ENCODE data around the gene UMAD1.

UMAD1 gene

GRCh38 chr7:7654964-7655715 is 14.6 kb downstream of the UMAD1 start:
- TF ChIP-seq TAF1 (IDR thresholded peaks at IDR 0.05; ENCODE audit: borderline replicate concordance, insufficient read depth, low read length): no peak

DNA sequence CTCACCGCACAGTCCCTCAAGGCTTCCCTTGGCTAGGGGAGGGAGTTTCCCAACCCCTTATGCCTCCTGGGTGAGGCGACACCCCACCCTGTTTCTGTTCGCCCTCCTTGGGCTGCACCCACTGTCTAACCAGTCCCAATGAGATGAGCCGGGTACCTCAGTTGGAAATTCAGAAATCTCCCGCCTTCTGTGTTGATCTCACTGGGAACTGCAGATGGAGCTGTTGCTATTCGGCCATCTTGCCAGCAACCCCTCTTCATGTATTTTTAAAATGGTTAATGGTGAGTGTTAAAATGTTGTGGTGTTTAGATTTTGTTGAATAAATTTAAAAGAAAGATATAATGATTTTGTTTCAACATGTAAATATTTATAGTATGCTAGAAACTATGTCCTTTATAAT is 22.0 kb downstream of the UMAD1 start:
- TF ChIP-seq TAF1 (IDR thresholded peaks at IDR 0.05; ENCODE audit: borderline replicate concordance, insufficient read depth, low read length): no peak
- no peak for TF ChIP-seq FOXP2 (optimal IDR thresholded peaks at IDR 0.05; ENCODE audit: borderline replicate concordance, extremely low read depth, extremely low read length, insufficient read depth)
- TF ChIP-seq REST (IDR thresholded peaks at IDR 0.05; ENCODE audit: insufficient read depth in 1 of 2, low read depth in 2 of 2, low read length in 2 of 2): no peak
- no peak for TF ChIP-seq POLR2AphosphoS5 (IDR thresholded peaks at IDR 0.05; ENCODE audit: low read depth, low read length)
- no peak for TF ChIP-seq SIN3A (IDR thresholded peaks at IDR 0.05; ENCODE audit: borderline replicate concordance, insufficient read depth, low read length)

DNA sequence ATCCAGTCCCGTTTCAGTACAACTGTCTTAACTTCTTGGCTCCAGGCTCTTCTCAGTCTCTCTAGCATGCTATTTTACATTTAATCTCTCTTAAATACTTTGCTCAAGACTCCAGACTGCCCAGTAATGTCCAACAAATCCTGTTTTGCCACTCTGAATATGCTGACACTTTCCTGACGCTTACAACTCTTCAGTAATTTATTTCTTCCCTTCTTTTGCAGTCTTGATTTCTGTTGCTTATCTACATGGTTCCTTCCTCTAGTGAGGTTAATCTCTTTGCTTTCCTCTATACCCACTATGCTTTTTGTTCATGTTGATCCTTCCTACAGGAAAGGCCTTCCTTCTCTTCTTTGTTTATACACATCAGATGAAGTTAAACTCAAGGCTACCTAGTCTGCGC is 23.7 kb downstream of the UMAD1 start:
- TF ChIP-seq REST (IDR thresholded peaks at IDR 0.05; ENCODE audit: insufficient read depth in 1 of 2, low read depth in 2 of 2, low read length in 2 of 2) (no peak), TAF1 (IDR thresholded peaks at IDR 0.05; ENCODE audit: borderline replicate concordance, insufficient read depth, low read length) (no peak), SIN3A (IDR thresholded peaks at IDR 0.05; ENCODE audit: borderline replicate concordance, insufficient read depth, low read length) (no peak), POLR2AphosphoS5 (IDR thresholded peaks at IDR 0.05; ENCODE audit: low read depth, low read length) (no peak), FOXP2 (optimal IDR thresholded peaks at IDR 0.05; ENCODE audit: borderline replicate concordance, extremely low read depth, extremely low read length, insufficient read depth) (no peak)

DNA sequence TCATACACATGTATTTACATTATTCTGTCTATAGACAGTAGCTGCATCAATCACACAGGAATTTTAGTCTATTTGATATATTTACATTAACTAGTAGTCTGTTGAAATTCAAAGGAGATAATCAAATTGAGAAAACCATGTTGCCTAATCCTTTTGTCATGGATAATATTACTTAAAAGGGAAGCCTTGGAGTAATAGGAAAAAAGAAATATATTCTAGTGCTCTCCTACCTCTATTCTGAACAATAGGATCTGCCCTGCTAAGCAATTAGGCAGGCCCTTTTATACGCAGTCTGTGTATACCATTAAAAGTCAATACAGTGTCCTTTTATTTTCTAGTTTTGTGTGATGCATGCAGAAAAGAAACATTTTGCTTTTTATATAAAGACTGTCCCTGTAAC is 24.5 kb downstream of the UMAD1 start:
- TF ChIP-seq FOXP2 (optimal IDR thresholded peaks at IDR 0.05; ENCODE audit: borderline replicate concordance, extremely low read depth, extremely low read length, insufficient read depth) (no peak), TAF1 (IDR thresholded peaks at IDR 0.05; ENCODE audit: borderline replicate concordance, insufficient read depth, low read length) (no peak), POLR2AphosphoS5 (IDR thresholded peaks at IDR 0.05; ENCODE audit: low read depth, low read length) (no peak), REST (IDR thresholded peaks at IDR 0.05; ENCODE audit: insufficient read depth in 1 of 2, low read depth in 2 of 2, low read length in 2 of 2) (no peak)

- no peak for TF ChIP-seq FOXP2 (optimal IDR thresholded peaks at IDR 0.05; ENCODE audit: borderline replicate concordance, extremely low read depth, extremely low read length, insufficient read depth)
- no peak for TF ChIP-seq SIN3A (IDR thresholded peaks at IDR 0.05; ENCODE audit: borderline replicate concordance, insufficient read depth, low read length)
- no peak for TF ChIP-seq REST (IDR thresholded peaks at IDR 0.05; ENCODE audit: insufficient read depth in 1 of 2, low read depth in 2 of 2, low read length in 2 of 2)
- no peak for TF ChIP-seq TAF1 (IDR thresholded peaks at IDR 0.05; ENCODE audit: borderline replicate concordance, insufficient read depth, low read length)
- TF ChIP-seq POLR2AphosphoS5 (IDR thresholded peaks at IDR 0.05; ENCODE audit: low read depth, low read length): no peak
Measured at GRCh38 chr7:7667187-7667586, 26.6 kb downstream of the UMAD1 start.
